OCI-LY7 (cell line): ENCODE results near the gene ZSWIM8.

Experiments
- CTCF ChIP-seq: fragments of 200-600 bp; sonication (generic); conservative IDR thresholded peaks from 2 replicates; pipeline ENCODE4 v1.5.1; 2014; ENCODE audit warnings: mild to moderate bottlenecking, antibody characterized with exemption, low read length, moderate library complexity, mixed read lengths
- EZH2phosphoT487 ChIP-seq: fragments of 200-600 bp; sonication (generic); IDR thresholded peaks from 2 replicates; pipeline ENCODE4 v1.6.1; 2018; ENCODE audit warnings: low read depth, borderline replicate concordance, mild to moderate bottlenecking, mixed run types, antibody characterized with exemption, low read length, moderate library complexity, mixed read lengths

DNA sequence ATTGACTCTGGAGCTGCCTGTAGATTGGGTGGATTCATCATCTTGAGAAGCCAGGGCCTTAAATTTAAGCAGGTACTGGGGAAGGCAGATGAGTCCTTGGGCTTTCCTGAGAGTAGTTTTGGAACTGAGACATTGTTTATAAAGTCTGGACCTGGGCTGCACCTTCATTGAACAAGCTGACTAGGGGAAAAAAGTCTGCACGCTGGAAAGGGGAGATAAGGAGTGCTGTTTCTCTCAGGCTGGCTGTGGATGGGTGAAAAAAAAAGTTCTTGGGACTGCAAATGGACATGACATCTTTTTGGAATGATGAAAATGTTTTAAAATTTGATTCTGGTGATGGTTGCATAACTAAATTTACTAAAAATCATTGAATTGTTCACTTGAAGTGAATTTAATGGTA is 29.2 kb upstream of the ZSWIM8 start:
- no peak for TF ChIP-seq CTCF
- no peak for TF ChIP-seq EZH2phosphoT487
